Panc1 (cell line): ENCODE results near the gene SYP. TPM values are rescaled to one million over a fixed set of nuclear protein-coding genes. Genes with fewer than 3 reads are reported as not detected.

Experiments used
- ATAC-seq: fragments of 200-7000 bp; cut with Tn5 transposase; 2 replicates; pipeline ENCODE4 v1.9.1; 2020; ENCODE audit warnings: mild to moderate bottlenecking, moderate library complexity
- BruUV-seq: library from RNA; stranded (reverse); fragments of 400-500 nt; replicated peaks from 2 replicates; lab custom pipeline; 2021; lab: Mats Ljungman, UMichigan
- CTCF ChIA-PET: fragments of 300-600 bp; sonication (Branson Sonifier 250); formaldehyde crosslinking; loops from one replicate; lab custom pipeline; 2022; ENCODE audit warnings: antibody characterized with exemption; lab: Charles Lee
- POLR2A ChIA-PET: fragments of 300-600 bp; sonication (Branson Sonifier 250); formaldehyde crosslinking; loops from one replicate; lab custom pipeline; 2022; ENCODE audit warnings: antibody characterized with exemption; lab: Charles Lee
- DNase-seq: peaks from one replicate; pipeline ENCODE4 v3.0.0-alpha.2; 2010; ENCODE audit warnings: low read depth, low spot score
- H3K27ac ChIP-seq: 2 replicates; pipeline ENCODE4 v1.5.1; 2011; ENCODE audit warnings: mild to moderate bottlenecking, low read length, inconsistent platforms
- H3K27me3 ChIP-seq: fragments of 200-500 bp; sonication (Bioruptor generic); 2 replicates; pipeline ENCODE4 v1.6.0; 2014; ENCODE audit warnings: low read length, inconsistent platforms; ENCODE audit not compliant: control insufficient read depth, insufficient read depth
- H3K36me3 ChIP-seq: fragments of 200-500 bp; sonication (Bioruptor generic); 2 replicates; pipeline ENCODE4 v1.5.1; 2014; ENCODE audit warnings: inconsistent platforms, mild to moderate bottlenecking, low read length, moderate library complexity; ENCODE audit not compliant: control insufficient read depth, insufficient read depth
- H3K4me1 ChIP-seq: 2 replicates; pipeline ENCODE4 v1.5.1; 2011; ENCODE audit warnings: inconsistent platforms, mild to moderate bottlenecking, low read length, moderate library complexity; ENCODE audit not compliant: control insufficient read depth, insufficient read depth
- H3K4me3 ChIP-seq, 2 experiments: 2 replicates each; pipeline ENCODE4 v1.5.1; 2011 to 2012; ENCODE audit warnings: low read depth in 2 of 2, low read length in 2 of 2, mild to moderate bottlenecking in 2 of 2, inconsistent platforms in 1 of 2, moderate library complexity in 1 of 2
- H3K9me3 ChIP-seq: fragments of 200-500 bp; sonication (Bioruptor generic); 2 replicates; pipeline ENCODE4 v1.5.1; 2014; ENCODE audit warnings: low read depth, mild to moderate bottlenecking, inconsistent platforms, low read length, moderate library complexity; ENCODE audit not compliant: control insufficient read depth, insufficient read depth
- CTCF ChIP-seq: fragments of 450-650 bp; IDR thresholded peaks from 2 replicates; pipeline ENCODE4 v1.5.1; 2017; ENCODE audit warnings: mild to moderate bottlenecking
- POLR2AphosphoS5 ChIP-seq: IDR thresholded peaks from 2 replicates; pipeline ENCODE4 v1.6.1; 2012; ENCODE audit warnings: mild to moderate bottlenecking, low read depth, low read length, moderate library complexity
- REST ChIP-seq, 2 experiments: IDR thresholded peaks; 2 replicates each; pipeline ENCODE4 v1.6.1; 2011 to 2012; ENCODE audit warnings: low read depth in 2 of 2, control low read depth in 1 of 2, low read length in 1 of 2, mild to moderate bottlenecking in 1 of 2, moderate library complexity in 1 of 2; ENCODE audit not compliant: insufficient read depth in 1 of 2
- SIN3A ChIP-seq: IDR thresholded peaks from 2 replicates; pipeline ENCODE4 v1.6.1; 2012; ENCODE audit warnings: low read depth, mild to moderate bottlenecking, low read length, moderate library complexity, borderline replicate concordance; ENCODE audit not compliant: insufficient read depth
- TCF7L2 ChIP-seq: IDR thresholded peaks from 2 replicates; pipeline ENCODE4 v1.6.1; 2011; ENCODE audit warnings: mild to moderate bottlenecking, low read depth, low read length, inconsistent platforms
- in situ Hi-C: cut with HindIII; loops from 2 replicates; pipeline ENCODE4 v1.10.0; 2016; ENCODE audit warnings: low sequenced_read_pairs, low pct_unique_long_range_greater_than_20kb
- intact Hi-C: fragments of 100-400 bp; cut with micrococcal nuclease; formaldehyde crosslinking; loops from one replicate; pipeline ENCODE4 v1.10.0; 2022; ENCODE audit not compliant: unreplicated experiment
- total RNA-seq: library from RNA; stranded (reverse); gene quantifications from one replicate; pipeline ENCODE4 v1.2.1, GENCODE V29; 2021; ENCODE audit not compliant: unreplicated experiment

Gene SYP
- total RNA-seq, 1 experiment from 2014 or later = 12.4 TPM

- no peaks in the 10 kb centered on the region for H3K36me3 ChIP-seq
- intact Hi-C loops (no loop called here), in situ Hi-C loops (no loop called here)
- no peak overlapping the region for H3K4me3 ChIP-seq
- TF ChIP-seq POLR2AphosphoS5 (no peak), REST (IDR thresholded peaks at IDR 0.05; ENCODE audit: insufficient read depth in 1 of 2, low read depth in 2 of 2, low read length in 1 of 2) (no peak), SIN3A (no peak), TCF7L2 (no peak), CTCF (no peak)
- no peak for DNase-seq
- BruUV-seq = no TSS peak
- no peak overlapping the region for H3K27ac ChIP-seq
- POLR2A ChIA-PET = no interaction called here
- no peaks in the 10 kb centered on the region for H3K4me1 ChIP-seq
- ATAC-seq = no peak
- CTCF ChIA-PET = no interaction called here
- no peaks in the 10 kb centered on the region for H3K27me3 ChIP-seq
- H3K9me3 ChIP-seq = no peaks in the 10 kb centered on the region
Measured at GRCh38 chrX:49204709-49205108, 4.7 kb upstream of the SYP start.

DNA sequence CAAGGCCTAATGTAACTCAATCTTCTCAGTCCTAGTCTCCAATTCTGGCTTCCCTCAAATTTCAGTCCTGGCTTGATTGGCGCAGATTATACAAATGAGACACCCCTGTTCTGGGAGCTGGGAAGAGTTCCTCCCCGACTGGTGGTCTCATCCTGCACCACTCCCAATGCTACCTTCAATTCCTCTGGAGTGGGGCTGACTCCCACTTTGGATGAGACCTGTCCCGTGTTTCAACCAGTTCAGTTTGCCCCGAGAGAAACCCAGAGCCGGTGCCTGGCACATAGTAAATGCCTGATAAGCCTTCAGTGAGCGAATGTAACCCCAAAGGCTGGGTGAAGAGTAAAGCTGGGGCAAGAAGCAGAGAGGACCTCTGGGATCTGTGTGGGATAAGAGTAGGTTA, 4.0 kb upstream of the SYP start:
- intact Hi-C loops = no loop called here
- no TSS peak for BruUV-seq
- no peaks in the 10 kb centered on the region for H3K27me3 ChIP-seq
- POLR2A ChIA-PET = no interaction called here
- DNase-seq (no peak), ATAC-seq (no peak)
- in situ Hi-C loops = no loop called here
- peaks cover 3% of the 10 kb centered on the region; the same call in 1 of the 2 replicates for H3K4me1 ChIP-seq
- H3K9me3 ChIP-seq = no peaks in the 10 kb centered on the region
- H3K4me3 ChIP-seq = no peak overlapping the region
- no peaks in the 10 kb centered on the region for H3K36me3 ChIP-seq
- TF ChIP-seq POLR2AphosphoS5 (no peak), TCF7L2 (no peak), SIN3A (no peak), REST (IDR thresholded peaks at IDR 0.05; ENCODE audit: insufficient read depth in 1 of 2, low read depth in 2 of 2, low read length in 1 of 2) (no peak), CTCF (no peak)
- H3K27ac ChIP-seq = no peak overlapping the region
- CTCF ChIA-PET = no interaction called here
